Measurements from ENCODE around the gene TMCO4.
A peak's percentile ranks its signal among the peaks of the same experiment; 100 is the strongest.

The TMCO4 gene

GRCh38 chr1:19704247-19705113 is 95.2 kb downstream of the TMCO4 start (continued):
- TF ChIP-seq YY2 (tag by site-specific recombination; IDR thresholded peaks at IDR 0.05) = no peak
- no peak for TF ChIP-seq INSM2 (tag by site-specific recombination; IDR thresholded peaks at IDR 0.05)
- 0 out of 2 replicates have a peak, but pooled peaks have one; percentile 45 for TF ChIP-seq ZNF600 (tag by site-specific recombination; IDR thresholded peaks at IDR 0.05)
- 0 out of 2 replicates have a peak, but pooled peaks have one; percentile 37 for TF ChIP-seq IKZF3 (tag by site-specific recombination; IDR thresholded peaks at IDR 0.05)
- no peak for TF ChIP-seq ZNF274 (IDR thresholded peaks at IDR 0.05; ENCODE audit: low read length)
- no peak for TF ChIP-seq ZNF274 (tag by site-specific recombination; IDR thresholded peaks at IDR 0.05; ENCODE audit: borderline replicate concordance)
- no peak for TF ChIP-seq ZNF561 (tag by site-specific recombination; IDR thresholded peaks at IDR 0.05; ENCODE audit: borderline replicate concordance)
- TF ChIP-seq, protein P1, sequence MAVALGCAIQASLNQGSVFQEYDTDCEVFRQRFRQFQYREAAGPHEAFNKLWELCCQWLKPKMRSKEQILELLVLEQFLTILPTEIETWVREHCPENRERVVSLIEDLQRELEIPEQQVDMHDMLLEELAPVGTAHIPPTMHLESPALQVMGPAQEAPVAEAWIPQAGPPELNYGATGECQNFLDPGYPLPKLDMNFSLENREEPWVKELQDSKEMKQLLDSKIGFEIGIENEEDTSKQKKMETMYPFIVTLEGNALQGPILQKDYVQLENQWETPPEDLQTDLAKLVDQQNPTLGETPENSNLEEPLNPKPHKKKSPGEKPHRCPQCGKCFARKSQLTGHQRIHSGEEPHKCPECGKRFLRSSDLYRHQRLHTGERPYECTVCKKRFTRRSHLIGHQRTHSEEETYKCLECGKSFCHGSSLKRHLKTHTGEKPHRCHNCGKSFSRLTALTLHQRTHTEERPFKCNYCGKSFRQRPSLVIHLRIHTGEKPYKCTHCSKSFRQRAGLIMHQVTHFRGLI (tag by site-specific recombination; IDR thresholded peaks at IDR 0.05) = no peak
- TF ChIP-seq ZNF174 (tag by site-specific recombination; IDR thresholded peaks at IDR 0.05) = no peak
- no peak for TF ChIP-seq KLF17 (tag by site-specific recombination; IDR thresholded peaks at IDR 0.05)
- no peak for TF ChIP-seq ZNF239 (tag by site-specific recombination; IDR thresholded peaks at IDR 0.05)
- no peak for TF ChIP-seq ZNF658 (tag by site-specific recombination; IDR thresholded peaks at IDR 0.05)
- TF ChIP-seq ZNF112 (tag by site-specific recombination; IDR thresholded peaks at IDR 0.05) = no peak
- TF ChIP-seq, protein P2, sequence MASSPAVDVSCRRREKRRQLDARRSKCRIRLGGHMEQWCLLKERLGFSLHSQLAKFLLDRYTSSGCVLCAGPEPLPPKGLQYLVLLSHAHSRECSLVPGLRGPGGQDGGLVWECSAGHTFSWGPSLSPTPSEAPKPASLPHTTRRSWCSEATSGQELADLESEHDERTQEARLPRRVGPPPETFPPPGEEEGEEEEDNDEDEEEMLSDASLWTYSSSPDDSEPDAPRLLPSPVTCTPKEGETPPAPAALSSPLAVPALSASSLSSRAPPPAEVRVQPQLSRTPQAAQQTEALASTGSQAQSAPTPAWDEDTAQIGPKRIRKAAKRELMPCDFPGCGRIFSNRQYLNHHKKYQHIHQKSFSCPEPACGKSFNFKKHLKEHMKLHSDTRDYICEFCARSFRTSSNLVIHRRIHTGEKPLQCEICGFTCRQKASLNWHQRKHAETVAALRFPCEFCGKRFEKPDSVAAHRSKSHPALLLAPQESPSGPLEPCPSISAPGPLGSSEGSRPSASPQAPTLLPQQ (tag by site-specific recombination; IDR thresholded peaks at IDR 0.05) = no peak
- no peak for TF ChIP-seq ZBTB7A (tag by site-specific recombination; IDR thresholded peaks at IDR 0.05; ENCODE audit: low read depth)
- TF ChIP-seq ZNF596 (tag by site-specific recombination; IDR thresholded peaks at IDR 0.05) = no peak
- TF ChIP-seq ZNF645 (tag by site-specific recombination; IDR thresholded peaks at IDR 0.05) = no peak
- no peak for TF ChIP-seq ZNF175 (tag by site-specific recombination; IDR thresholded peaks at IDR 0.05)
- TF ChIP-seq ZNF768 (tag by site-specific recombination; IDR thresholded peaks at IDR 0.05) = peak; percentile 17; the same call in 1 of the 2 replicates
- no peak for TF ChIP-seq ZNF529 (tag by site-specific recombination; IDR thresholded peaks at IDR 0.05; ENCODE audit: insufficient replicate concordance)
- no peak for TF ChIP-seq ZNF280C (tag by site-specific recombination; IDR thresholded peaks at IDR 0.05)
- TF ChIP-seq ZNF654 (tag by site-specific recombination; IDR thresholded peaks at IDR 0.05; ENCODE audit: low read depth) = peak; percentile 47
- no peak for TF ChIP-seq ZNF19 (tag by site-specific recombination; IDR thresholded peaks at IDR 0.05; ENCODE audit: low read depth)
- TF ChIP-seq, protein P3, sequence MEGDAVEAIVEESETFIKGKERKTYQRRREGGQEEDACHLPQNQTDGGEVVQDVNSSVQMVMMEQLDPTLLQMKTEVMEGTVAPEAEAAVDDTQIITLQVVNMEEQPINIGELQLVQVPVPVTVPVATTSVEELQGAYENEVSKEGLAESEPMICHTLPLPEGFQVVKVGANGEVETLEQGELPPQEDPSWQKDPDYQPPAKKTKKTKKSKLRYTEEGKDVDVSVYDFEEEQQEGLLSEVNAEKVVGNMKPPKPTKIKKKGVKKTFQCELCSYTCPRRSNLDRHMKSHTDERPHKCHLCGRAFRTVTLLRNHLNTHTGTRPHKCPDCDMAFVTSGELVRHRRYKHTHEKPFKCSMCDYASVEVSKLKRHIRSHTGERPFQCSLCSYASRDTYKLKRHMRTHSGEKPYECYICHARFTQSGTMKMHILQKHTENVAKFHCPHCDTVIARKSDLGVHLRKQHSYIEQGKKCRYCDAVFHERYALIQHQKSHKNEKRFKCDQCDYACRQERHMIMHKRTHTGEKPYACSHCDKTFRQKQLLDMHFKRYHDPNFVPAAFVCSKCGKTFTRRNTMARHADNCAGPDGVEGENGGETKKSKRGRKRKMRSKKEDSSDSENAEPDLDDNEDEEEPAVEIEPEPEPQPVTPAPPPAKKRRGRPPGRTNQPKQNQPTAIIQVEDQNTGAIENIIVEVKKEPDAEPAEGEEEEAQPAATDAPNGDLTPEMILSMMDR (tag by site-specific recombination; IDR thresholded peaks at IDR 0.05) = peak; percentile 77
- TF ChIP-seq BCL11B (tag by site-specific recombination; IDR thresholded peaks at IDR 0.05; ENCODE audit: low read depth) = no peak
- TF ChIP-seq HOXD13 (CRISPR knock-in tag; IDR thresholded peaks at IDR 0.05; ENCODE audit: borderline replicate concordance) = no peak
- TF ChIP-seq ZNF776 (tag by site-specific recombination; IDR thresholded peaks at IDR 0.05; ENCODE audit: borderline replicate concordance) = no peak
- TF ChIP-seq ZNF791 (tag by site-specific recombination; IDR thresholded peaks at IDR 0.05) = no peak
